ENCODE results near the gene NHSL1. TPM values are rescaled to one million over a fixed set of nuclear protein-coding genes. Genes with fewer than 3 reads are reported as not detected.

NHSL1 gene, protein sequence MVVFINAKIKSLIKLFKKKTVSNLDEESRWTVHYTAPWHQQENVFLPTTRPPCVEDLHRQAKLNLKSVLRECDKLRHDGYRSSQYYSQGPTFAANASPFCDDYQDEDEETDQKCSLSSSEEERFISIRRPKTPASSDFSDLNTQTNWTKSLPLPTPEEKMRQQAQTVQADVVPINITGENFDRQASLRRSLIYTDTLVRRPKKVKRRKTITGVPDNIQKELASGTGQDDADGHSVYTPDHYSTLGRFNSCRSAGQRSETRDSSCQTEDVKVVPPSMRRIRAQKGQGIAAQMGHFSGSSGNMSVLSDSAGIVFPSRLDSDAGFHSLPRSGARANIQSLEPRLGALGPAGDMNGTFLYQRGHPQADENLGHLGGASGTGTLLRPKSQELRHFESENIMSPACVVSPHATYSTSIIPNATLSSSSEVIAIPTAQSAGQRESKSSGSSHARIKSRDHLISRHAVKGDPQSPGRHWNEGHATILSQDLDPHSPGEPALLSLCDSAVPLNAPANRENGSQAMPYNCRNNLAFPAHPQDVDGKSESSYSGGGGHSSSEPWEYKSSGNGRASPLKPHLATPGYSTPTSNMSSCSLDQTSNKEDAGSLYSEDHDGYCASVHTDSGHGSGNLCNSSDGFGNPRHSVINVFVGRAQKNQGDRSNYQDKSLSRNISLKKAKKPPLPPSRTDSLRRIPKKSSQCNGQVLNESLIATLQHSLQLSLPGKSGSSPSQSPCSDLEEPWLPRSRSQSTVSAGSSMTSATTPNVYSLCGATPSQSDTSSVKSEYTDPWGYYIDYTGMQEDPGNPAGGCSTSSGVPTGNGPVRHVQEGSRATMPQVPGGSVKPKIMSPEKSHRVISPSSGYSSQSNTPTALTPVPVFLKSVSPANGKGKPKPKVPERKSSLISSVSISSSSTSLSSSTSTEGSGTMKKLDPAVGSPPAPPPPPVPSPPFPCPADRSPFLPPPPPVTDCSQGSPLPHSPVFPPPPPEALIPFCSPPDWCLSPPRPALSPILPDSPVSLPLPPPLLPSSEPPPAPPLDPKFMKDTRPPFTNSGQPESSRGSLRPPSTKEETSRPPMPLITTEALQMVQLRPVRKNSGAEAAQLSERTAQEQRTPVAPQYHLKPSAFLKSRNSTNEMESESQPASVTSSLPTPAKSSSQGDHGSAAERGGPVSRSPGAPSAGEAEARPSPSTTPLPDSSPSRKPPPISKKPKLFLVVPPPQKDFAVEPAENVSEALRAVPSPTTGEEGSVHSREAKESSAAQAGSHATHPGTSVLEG (N-terminal part only)
- total RNA-seq = 17.3 TPM

- DNase-seq = no peak
Measured at GRCh38 chr6:138499303-138500018, at the start of gene NHSL1. Gene NHSL1, minus strand, starts transcription at chr6:138499494. Its CDS starts 204 bp downstream, at chr6:138499290.

DNA sequence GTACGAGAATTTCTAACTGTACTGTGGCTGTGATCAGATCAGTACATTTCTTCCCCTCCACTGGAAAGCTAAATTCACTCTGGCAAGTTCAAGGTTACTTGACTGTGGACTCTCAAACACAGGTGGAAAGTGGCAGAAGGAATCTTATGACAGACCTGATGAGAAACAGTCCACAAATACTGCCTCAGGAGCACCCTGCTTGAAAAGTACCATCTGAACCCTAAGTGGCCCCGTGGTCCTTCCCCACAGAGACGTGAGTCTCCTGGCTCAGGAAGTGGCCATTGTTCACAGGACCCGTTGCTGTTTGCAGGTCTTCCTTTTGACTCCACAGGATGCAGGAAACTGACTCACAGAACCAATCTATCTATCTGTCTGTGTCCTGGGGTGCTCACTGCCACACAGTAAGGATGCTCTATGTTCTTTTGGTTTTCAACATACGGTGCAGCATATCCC, 47.5 kb upstream of the NHSL1 start:
- no peak for DNase-seq

DNA sequence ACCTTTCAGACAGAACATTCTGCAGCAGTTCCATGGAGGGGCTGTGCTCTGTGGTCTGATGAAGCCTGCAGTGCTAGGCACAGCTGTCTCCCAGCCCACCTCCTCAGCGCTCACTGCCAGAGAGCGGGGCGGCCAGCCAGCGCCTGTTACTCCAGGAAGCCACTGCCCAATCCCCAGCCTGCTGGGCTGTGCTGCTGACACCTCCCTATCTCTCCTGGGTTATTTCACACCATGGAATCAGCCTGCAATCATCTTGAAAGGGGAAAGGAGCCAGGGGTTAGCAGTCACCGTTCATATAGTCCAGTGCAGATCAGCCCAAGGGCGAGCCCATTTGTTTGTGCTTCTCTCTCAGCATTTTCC, 46.3 kb upstream of the NHSL1 start:
- DNase-seq = peak; percentile 86

DNA sequence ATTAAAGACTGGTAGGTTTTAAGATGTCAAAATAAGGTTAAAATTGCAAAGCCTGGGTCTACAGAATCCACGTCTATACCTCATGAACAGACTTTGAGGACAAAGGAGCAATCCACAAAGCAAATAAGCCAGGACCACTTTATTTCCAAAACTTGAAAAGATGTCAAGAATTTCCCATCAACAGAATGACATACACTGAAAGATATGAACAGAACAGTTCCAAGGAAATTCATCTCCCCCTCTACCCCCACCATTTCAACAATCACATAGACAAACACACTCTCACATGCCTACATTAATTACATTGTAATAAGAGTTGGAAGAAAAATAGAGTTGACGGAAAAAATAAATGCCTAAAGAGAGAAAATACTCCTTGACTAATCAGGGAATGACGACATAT, 45.2 kb upstream of the NHSL1 start:
- no peak for DNase-seq

DNA sequence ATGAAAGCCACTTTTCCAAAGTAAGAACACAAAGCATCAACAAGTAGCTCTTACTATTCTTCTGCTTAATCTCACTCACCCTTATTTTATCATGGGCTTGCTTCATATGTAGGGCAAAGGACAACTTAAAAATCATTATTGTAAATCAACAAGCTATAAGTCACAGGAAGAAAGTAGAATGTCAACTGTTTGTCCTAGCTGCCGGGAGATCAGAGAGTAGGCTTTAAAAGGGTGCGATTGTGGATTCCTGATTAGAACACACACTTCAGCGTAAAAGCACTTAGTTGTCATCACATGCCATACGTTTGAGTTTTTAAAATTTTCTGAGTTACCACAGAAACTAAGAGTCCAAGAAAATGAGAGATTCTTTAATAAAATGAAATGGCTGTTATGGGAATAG, 44.4 kb upstream of the NHSL1 start:
- no peak for DNase-seq

- no peak for DNase-seq
Measured at GRCh38 chr6:138541823-138542481, 42.7 kb upstream of the NHSL1 start.

- peak; percentile 70 for DNase-seq
Measured at GRCh38 chr6:138540468-138540867, 41.2 kb upstream of the NHSL1 start.

DNA sequence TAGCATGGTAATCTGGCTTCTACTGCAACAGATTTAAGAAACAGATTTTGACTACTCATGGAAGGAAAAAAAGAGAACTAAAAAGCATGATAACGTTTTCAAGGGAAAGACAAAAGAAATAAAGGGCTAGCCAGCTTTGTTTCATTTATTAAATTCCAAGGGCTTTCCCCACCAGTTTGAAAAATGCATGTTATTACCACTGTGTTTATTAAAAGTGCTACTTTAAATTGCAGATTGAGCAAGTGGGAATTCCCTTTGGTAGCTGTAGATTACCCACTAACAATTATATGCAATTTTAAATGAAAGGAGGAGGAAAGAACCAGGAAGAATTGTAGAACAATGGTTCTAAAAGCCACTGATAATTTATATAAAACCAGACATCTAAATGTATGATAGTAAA, 40.6 kb upstream of the NHSL1 start:
- no peak for DNase-seq

- no peak for DNase-seq
Measured at GRCh38 chr6:138538390-138539031, 39.2 kb upstream of the NHSL1 start.

GRCh38 chr6:138537106-138537505, 37.8 kb upstream of the NHSL1 start:
- DNase-seq = peak; percentile 82

DNA sequence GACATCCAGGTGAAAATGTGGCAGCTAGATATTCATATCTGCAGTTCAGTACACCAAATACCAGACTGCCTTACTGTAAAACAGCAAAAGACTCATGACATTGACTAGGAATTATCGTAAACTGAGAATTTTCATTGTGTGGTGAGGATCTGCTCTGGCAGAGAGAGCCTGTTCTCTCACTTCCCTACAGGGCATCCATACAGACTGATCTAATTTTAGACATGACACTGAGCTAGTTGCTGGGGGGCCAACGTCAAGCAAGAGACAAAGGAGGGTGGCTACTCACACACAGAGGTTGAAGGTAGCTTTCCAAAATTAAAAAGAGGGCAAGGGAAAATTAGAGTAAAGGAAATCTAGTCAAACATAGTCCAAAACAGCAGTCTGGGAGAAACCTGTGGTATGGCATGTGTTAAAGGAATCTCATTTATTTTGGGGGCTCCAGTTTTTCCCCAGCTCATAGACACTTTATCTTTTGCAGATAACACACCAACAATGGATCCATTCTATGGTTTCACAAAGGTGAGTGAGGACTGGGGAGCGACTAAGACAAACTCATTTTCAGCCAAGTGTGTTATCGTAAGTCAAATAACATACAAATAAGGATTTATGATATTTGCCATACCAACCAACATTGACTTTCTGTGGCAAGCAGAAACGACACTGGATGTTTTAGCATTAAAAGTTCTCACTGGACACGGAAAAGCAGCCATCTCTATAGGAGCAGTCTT, 36.6 kb upstream of the NHSL1 start:
- DNase-seq = no peak

DNA sequence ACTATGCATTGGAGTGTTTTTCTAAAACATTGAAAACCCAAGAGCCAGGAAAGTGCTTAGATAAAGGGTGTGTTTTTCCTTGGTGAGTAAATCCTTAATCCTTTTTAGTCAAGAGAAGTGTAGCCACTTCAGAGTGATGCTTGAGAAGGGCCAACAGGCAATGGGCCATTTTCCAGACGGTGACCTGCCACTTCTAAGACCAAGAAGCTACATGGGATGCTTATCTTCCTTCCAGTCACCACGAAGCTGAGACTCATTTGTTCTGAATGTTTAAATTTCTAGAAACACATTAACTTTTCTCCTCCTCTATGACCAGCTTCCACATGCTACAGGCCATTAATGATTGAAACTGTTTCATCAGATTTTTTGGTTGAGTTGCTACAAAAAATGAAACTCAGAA, 34.4 kb upstream of the NHSL1 start:
- no peak for DNase-seq

- no peak for DNase-seq
Measured at GRCh38 chr6:138531387-138531786, 32.1 kb upstream of the NHSL1 start.

DNA sequence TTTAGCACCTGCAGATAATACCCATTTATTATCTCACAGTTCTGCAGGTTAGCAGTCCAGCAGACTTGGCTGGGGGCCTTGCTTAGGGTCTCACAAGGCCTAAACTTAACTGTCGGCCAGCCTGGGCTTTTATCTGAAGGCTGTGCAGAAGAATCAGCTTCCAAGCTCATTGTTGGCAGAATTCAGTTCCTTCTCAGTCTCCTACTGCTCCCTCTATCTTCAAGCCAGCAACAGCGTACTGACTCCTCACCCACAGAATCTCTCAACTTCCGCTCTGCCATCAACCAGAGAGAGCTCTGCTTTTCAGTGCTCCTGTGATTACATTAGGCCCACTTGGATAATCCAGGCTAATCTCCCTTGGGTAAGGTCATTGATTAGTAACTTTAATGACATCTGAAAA, 30.2 kb upstream of the NHSL1 start:
- DNase-seq = no peak

DNA sequence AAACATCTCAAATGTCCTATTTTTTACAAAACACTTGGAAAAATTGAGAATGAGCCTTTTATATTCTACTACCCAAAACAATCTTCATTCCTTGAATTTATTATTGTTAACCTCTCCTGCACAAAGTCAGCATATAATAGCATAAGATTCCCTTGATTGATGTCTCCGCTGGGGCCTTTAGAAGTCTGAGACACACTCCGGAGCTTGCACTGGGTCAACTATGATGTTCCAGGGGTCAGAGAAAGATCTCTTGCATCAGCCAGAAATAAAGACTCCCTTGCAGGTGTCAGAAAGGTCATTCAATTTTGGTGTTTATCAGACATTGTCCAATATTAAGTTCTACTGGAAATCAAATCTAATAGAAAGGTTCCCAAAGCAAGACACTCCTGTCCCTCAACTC, 29.7 kb upstream of the NHSL1 start:
- no peak for DNase-seq

GRCh38 chr6:138528137-138528536, 28.8 kb upstream of the NHSL1 start:
- DNase-seq = no peak

- DNase-seq = no peak
Measured at GRCh38 chr6:138527411-138528088, 28.3 kb upstream of the NHSL1 start.

- DNase-seq = peak; percentile 51
Measured at GRCh38 chr6:138526822-138527235, 27.5 kb upstream of the NHSL1 start.

DNA sequence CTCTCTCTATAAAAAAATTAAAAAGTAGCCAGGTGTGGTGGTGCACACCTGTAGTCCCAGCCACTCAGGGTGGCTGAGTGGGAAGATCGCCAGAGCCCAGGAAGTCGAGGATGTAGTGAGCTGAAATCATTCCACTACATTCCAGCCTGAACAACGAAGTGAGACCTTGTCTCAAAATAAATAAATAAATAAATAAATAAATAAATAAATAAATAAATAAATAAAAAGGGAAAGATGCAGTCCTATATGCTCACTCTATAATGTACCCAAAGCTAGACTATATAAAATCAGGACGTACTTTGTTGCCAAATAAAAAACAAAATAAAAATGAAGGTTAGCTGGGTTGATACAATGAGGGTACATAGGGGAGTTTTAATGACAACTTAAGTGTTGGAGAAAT, 26.1 kb upstream of the NHSL1 start:
- no peak for DNase-seq

Measured in tongue (tissue), 2 donors.